HG03045 (cell line): Measurements from ENCODE around the gene TBC1D14.

ENCODE experiments used
- ATAC-seq: cut with Tn5 transposase; IDR thresholded peaks from one replicate; pipeline ENCODE4 v1.9.1; 2021; ENCODE audit warnings: mild to moderate bottlenecking, moderate library complexity; ENCODE audit not compliant: unreplicated experiment

TBC1D14 gene, protein sequence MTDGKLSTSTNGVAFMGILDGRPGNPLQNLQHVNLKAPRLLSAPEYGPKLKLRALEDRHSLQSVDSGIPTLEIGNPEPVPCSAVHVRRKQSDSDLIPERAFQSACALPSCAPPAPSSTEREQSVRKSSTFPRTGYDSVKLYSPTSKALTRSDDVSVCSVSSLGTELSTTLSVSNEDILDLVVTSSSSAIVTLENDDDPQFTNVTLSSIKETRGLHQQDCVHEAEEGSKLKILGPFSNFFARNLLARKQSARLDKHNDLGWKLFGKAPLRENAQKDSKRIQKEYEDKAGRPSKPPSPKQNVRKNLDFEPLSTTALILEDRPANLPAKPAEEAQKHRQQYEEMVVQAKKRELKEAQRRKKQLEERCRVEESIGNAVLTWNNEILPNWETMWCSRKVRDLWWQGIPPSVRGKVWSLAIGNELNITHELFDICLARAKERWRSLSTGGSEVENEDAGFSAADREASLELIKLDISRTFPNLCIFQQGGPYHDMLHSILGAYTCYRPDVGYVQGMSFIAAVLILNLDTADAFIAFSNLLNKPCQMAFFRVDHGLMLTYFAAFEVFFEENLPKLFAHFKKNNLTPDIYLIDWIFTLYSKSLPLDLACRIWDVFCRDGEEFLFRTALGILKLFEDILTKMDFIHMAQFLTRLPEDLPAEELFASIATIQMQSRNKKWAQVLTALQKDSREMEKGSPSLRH

DNA sequence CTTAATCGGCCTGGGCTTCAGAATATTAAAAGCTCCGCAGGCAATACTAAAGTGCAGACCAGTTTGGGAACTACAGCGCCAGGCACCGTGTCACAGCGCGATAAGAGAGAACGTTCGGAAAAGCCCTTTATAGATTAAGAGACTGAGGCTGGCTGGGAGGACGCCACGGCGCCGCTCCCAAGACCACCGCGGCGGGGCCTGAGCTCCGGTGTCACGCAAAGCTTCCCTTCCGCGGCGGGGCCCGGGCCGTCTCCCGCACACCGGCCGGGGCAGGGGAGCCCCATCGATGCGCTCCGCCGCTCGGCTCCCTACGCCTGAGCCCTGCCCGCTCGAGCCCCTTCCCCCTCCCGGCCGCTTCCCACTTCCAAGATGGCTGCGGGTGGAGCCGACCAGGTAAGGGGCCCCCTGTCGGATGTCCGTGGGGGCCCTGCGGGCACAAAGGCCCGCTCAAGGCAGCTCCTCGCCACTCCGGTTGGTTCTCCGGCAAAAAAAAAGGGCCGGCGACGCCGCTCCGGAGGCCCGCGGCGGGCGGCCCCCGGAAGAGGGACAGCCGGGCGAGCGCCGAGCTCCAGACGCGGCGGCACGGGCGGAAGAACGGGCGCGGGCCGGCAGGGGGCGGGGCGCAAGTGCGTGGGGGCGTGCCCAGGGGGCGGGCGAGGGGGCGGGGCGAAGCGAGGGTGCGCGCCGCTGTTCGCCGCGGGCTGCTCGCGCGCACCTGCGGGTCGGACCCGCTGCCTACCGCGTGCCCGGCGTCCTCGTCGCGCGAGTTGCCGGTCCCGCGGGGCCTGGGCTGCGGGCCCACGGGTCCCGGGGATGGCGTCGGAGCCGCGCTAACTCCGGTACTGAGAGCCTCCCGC is at the start of gene TBC1D14:
Gene TBC1D14 (plus strand): TSS at position 714 of the 857 bp plus-strand sequence. CDS start 13,564 bp downstream, outside the sequence.
- peak; percentile 93 for ATAC-seq

- no peak for ATAC-seq
Observed at GRCh38 chr4:6868386-6868785, 41.2 kb upstream of the TBC1D14 start.

- ATAC-seq: no peak
Observed at GRCh38 chr4:6869944-6870343, 39.7 kb upstream of the TBC1D14 start.

DNA sequence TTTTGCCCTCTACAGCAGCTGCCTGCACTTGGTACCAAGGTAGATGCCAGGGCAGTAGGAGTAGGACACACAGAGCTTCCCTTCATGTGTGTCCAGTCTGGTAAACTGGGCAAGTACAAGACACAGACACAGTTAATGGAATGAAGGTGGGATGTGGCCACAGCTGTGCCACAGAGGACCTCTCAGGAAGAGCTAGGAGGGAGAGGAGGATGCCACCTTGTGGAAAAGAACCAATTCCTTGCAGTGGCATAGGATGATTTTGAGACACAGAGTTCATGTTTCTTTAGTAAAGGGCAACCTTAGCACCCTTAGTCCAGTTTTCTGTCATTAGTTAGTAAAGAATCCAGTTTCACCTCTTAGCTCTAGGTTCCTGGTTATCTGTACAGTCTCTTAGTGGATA is 36.3 kb upstream of the TBC1D14 start:
- no peak for ATAC-seq

- peak; percentile 61 for ATAC-seq
Observed at GRCh38 chr4:6873792-6874461, 35.7 kb upstream of the TBC1D14 start.

DNA sequence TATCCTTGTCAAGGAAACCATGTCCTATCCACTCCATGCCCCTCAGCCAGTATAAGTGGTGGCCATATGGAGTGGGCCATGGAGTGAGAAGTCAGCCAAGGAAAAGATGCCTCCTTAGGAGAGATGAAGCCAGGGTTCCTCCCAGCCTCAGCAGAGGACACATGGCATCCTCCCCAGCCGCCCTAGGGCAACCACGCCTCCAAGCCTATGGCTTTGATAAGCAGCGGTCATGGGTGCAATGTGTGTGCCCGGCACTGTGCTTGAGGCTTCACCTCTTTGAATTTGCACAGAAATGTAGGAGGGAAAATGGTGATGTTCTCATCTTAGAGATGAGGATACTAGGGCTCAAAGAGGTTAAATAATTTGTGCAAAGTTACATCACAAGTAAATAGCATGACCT is 34.6 kb upstream of the TBC1D14 start:
- ATAC-seq: no peak

DNA sequence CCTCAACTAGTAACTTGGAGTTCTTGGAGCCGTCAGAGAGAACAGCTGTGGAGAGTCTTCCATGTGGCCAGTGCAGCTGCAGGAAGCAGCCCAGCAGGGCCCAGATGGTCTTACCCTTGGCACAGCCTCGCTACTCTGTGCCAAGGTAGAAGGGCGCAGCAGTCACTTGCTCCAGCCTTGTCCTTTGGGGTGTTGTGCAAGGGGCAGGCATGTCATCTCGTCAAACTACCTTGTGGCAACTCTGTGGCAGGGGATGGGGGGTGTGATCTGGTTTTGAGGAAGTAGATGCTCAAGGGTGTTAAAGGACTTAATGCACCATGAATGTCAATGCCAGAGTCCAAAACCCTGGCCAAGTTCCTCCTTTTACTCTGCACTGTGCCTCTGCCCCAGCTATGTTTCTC is 34.2 kb upstream of the TBC1D14 start:
- no peak for ATAC-seq

DNA sequence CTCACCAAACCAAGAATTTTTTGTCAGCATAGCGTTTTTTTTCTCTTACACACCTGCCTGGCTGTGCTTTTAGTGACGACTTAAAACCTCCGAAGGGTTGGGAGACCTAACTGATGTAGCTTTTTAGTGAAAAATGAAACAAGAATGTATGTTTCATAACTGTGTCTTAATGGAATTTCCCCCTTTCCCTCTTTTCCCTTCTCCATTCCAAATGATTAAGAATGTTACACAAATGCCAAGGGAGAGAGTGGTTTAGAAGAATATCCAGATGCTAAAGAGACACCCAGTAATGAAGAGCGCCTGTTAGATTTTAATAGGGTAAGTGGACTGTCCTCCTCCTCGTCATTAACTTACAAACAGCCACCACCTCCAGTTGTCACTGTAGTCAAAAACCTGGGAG is 33.2 kb upstream of the TBC1D14 start:
- ATAC-seq: no peak

DNA sequence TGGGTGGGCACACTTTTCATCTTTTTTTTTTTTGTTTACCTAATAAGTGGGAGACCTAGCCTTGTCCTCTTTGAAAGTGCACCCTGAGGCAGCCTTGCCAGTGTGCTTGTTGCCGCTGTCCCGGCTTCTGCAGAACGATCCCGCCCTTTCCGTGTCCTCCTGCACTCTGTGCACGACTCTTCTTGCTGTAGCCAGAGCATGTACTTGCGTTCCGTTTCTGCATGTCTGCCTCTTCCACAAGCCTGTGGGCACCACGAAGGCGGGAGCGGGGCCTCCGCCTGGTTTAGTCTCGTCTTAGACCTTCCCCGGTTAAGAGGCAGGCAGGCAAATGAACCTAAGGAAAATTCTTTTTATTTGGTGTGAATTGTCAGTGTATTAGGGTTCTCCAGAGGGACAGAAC is 32.6 kb upstream of the TBC1D14 start:
- ATAC-seq: no peak

GRCh38 chr4:6878451-6879059 is 31.1 kb upstream of the TBC1D14 start:
- ATAC-seq: no peak

- ATAC-seq: no peak
Observed at GRCh38 chr4:6880691-6881090, 28.9 kb upstream of the TBC1D14 start.

- no peak for ATAC-seq
Observed at GRCh38 chr4:6881908-6882307, 27.7 kb upstream of the TBC1D14 start.

- ATAC-seq: no peak
Observed at GRCh38 chr4:6884341-6884870, 25.2 kb upstream of the TBC1D14 start.

GRCh38 chr4:6885953-6886557 is 23.6 kb upstream of the TBC1D14 start:
- ATAC-seq: no peak

DNA sequence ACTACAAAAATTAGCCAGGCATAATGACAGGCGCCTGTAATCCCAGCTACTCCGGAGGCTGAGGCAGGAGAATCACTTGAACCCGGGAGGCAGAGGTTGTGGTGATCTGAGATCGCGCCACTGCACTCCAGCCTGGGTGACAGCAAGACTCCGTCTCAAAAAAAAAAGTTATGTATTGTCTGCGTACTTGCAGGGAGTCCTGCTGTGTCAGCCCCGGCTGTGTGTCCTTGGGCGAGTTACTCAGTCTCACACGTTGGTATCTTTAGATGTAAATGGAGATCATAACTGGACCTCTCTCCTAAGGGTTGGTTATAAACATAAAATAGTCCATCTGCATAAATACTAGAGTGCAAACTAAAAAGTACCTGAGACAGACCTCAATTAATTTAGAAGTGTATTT is 22.7 kb upstream of the TBC1D14 start:
- no peak for ATAC-seq

DNA sequence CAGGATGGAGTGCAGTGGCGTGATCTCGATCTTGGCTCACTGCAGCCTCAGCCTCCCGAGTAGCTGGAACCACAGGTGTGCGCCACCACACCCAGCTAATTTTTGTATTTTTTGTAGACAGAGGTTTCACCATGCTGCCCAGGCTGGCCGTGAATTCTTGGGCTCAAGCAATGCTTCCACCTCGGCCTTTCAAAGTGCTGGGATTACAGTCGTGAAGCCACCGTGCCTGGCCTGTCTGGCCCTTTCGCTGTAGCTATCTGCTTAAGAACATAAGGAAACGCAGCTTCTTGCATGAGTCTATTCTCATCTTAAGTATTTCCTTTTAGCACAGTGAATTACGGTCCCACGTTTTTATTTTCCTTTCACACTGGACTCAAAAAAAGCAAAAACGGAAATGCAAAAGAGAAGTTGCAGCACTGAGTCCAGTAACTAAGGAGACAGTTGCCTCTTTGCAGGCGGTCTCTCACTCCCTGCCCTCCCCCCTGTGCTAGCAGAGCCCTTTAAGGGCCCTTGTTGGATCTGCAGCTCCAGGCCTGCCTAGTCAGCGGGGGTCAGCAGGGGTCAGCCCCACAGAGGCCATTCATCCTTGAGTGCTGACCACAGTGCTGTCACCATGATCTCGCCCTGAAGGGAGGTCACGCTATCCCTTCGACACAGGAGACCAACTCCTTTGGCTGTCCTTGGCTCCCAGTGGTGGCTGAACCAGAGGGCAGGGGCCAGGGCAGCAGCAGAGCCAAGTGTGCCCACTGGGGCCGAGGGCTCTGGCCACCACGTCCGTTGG is 21.8 kb upstream of the TBC1D14 start:
- ATAC-seq: no peak

DNA sequence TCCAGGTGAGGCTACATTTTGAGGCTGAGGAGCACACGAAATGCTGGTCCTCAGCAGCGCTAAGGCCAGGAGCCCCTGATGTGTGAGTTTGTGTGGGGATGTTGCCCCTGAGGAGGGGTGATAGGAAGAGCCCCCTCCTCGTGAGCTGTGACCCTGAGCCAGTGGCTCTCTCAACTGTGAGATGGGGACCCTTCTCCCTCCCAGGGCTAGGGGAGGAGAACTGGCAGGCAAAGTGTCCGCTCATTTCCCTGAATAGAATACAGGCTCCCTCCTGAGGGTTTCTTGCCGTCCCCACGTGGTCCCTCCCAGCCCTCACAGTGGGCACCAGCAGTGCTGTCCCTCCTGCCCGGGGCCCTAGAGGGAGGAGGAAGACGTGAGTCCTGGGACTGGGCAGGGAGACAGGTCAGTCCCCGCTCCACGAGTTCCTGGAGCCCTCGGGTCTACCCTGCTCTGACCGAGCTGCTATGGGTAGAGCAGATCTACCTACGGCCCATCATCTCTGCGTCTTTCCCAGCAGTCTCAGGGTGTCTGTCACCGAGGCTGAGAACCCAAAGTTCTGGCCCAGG is 21.0 kb upstream of the TBC1D14 start:
- ATAC-seq: no peak

DNA sequence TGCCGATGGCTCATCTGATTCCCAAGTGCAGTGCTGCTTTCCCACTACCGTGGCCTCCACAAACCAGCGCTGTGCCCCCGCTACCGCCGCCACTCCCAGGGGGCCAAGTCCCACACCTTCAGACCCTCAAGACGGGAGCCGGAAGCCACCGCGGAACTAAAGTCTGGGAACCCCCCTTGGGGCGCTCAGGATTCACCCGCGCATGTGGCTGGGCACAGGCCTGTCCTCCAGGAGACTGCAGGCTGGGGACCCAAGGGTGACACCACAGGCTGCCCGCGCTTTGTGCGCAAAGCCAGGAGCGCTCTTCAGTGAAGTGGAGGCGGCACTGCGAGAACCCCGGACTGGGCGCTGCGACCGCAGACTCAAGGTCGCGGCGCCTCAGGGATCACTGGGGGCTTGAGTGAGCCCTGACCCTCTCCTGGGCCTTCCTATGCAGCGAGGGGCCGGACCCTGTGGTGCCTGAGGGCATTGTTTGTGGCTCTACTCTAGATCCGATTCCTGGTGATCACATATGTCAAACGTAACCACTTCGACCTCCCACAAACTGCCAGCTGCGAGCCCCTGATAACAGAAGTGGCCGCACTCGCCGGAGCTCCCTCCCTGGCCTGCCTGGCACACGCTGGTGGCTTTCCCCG is 20.4 kb upstream of the TBC1D14 start:
- ATAC-seq: no peak
